RWPE1 (cell line): ENCODE data around the gene SYNE1.

ENCODE experiments used
- CTCF ChIA-PET: fragments of 350-600 bp; sonication (Branson Sonifier 250); formaldehyde crosslinking; extraction: SDS; loops from one replicate; lab custom pipeline; 2021; lab: Yijun Ruan, JAX
- POLR2A ChIA-PET: fragments of 400-600 bp; formaldehyde crosslinking; extraction: SDS; loops from one replicate; lab custom pipeline; 2020; ENCODE audit warnings: antibody characterized with exemption; ENCODE audit not compliant: low non-redundant PET; lab: Yijun Ruan, JAX
- DNase-seq: peaks from one replicate; pipeline ENCODE4 v3.0.0; 2012; ENCODE audit warnings: low spot score
- H3K27ac ChIP-seq: fragments of 450-650 bp; 2 replicates; pipeline ENCODE4 v1.5.1; 2017
- CTCF ChIP-seq: fragments of 450-650 bp; conservative IDR thresholded peaks from 2 replicates; pipeline ENCODE4 v1.5.1; 2017; ENCODE audit warnings: low read depth, mild to moderate bottlenecking

The SYNE1 gene

GRCh38 chr6:152173321-152173720 is 463.8 kb downstream of the SYNE1 start:
- H3K27ac ChIP-seq, result no peak overlapping the region

GRCh38 chr6:152170702-152171667 is 466.2 kb downstream of the SYNE1 start:
- no peak for DNase-seq
- H3K27ac ChIP-seq, result no peak overlapping the region
- POLR2A ChIA-PET, result no interaction called here
- TF ChIP-seq CTCF, result no peak
- CTCF ChIA-PET, result interaction anchor here (0.6 to 0.7 kb wide), 2 partner anchors 164 to 269 kb away, joined by 5 to 6 read pairs; no protein-coding TSS in a partner anchor

More at GRCh38 chr6:152173321-152173720, 463.8 kb downstream of the SYNE1 start:
- DNase-seq, result no peak
- POLR2A ChIA-PET, result no interaction called here
- CTCF ChIA-PET, result no interaction called here
- no peak for TF ChIP-seq CTCF

- H3K27ac ChIP-seq, result no peak overlapping the region
- CTCF ChIA-PET, result interaction anchor here (0.6 to 0.7 kb wide), 2 partner anchors 163 to 269 kb away, joined by 5 to 6 read pairs; no protein-coding TSS in a partner anchor
- no peak for DNase-seq
- TF ChIP-seq CTCF, result no peak
- POLR2A ChIA-PET, result no interaction called here
Measured at GRCh38 chr6:152170313-152170701, 466.9 kb downstream of the SYNE1 start.

- ChIA-PET POLR2A (no interaction called here), CTCF (interaction anchor here (0.6 to 0.7 kb wide), 3 partner anchors 24 to 292 kb away, joined by 3 to 4 read pairs (median 3); no protein-coding TSS in a partner anchor)
Measured at GRCh38 chr6:152167641-152168603, 469.2 kb downstream of the SYNE1 start.

GRCh38 chr6:152166897-152167296 is 470.3 kb downstream of the SYNE1 start:
- H3K27ac ChIP-seq, result no peak overlapping the region
- ChIA-PET POLR2A (no interaction called here), CTCF (no interaction called here)
- no peak for TF ChIP-seq CTCF
- DNase-seq, result no peak

More at GRCh38 chr6:152167641-152168603, 469.2 kb downstream of the SYNE1 start:
- H3K27ac ChIP-seq, result no peak overlapping the region
- no peak for DNase-seq
- TF ChIP-seq CTCF, result no peak

GRCh38 chr6:152166497-152166896 is 470.7 kb downstream of the SYNE1 start:
- CTCF ChIA-PET, result interaction anchor here (0.9 kb wide), 1 partner anchor 65 kb away, joined by 3 read pairs; no protein-coding TSS in a partner anchor

More at GRCh38 chr6:152166497-152166896, 470.7 kb downstream of the SYNE1 start:
- H3K27ac ChIP-seq, result no peak overlapping the region
- POLR2A ChIA-PET, result no interaction called here
- TF ChIP-seq CTCF, result no peak
- no peak for DNase-seq
